ENCODE data around the gene SELPLG.
"Not testable (repeated sequence)": the region's sequence is repeated elsewhere in the genome, so short reads cannot be mapped to it uniquely, and the experiment has no call there.

Gene SELPLG

DNA sequence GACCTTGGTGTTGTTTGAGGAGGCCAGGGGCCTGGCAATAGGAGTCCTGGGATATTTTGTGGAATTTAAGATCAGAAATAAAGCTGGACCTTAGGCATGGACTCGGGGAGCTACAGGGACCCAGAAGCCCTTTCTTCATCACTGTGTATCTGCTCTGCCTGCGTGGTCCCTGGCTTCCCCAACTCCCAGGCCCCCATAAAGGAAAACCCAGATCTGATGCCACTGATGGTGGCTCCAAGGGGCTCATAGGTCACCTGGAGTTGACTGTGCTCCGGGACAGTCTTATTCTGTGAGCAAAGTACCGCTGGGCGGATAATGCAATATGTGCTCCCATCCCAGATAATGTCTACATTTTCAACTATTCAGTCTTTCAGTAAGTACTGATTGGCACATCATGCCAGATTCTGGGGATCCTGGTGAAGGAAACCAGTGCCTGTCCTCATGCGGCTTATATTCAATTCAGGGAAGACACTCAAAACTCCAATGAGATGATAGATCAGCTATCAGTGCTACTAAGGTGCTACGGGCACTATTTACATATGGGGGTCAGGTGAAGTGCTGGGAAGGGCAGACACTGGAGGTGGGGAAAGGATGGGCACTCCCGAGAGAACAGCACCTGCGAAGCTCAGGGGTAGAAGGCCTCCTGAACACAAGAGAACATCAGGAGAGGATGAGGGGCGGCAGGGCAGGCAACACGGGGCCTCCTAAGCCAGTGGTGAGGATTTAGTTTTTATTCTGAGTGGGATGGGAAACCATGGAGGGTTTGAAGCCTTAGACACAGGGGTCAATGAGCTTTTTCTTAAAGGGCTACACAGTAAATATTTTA, 5.5 kb upstream of the SELPLG start:
- DNase-seq (ENCODE audit: low read depth in 2 of 2) = no peak

GRCh38 chr12:108638141-108638827, 4.6 kb upstream of the SELPLG start:
- DNase-seq (ENCODE audit: low read depth in 2 of 2) = no peak

DNA sequence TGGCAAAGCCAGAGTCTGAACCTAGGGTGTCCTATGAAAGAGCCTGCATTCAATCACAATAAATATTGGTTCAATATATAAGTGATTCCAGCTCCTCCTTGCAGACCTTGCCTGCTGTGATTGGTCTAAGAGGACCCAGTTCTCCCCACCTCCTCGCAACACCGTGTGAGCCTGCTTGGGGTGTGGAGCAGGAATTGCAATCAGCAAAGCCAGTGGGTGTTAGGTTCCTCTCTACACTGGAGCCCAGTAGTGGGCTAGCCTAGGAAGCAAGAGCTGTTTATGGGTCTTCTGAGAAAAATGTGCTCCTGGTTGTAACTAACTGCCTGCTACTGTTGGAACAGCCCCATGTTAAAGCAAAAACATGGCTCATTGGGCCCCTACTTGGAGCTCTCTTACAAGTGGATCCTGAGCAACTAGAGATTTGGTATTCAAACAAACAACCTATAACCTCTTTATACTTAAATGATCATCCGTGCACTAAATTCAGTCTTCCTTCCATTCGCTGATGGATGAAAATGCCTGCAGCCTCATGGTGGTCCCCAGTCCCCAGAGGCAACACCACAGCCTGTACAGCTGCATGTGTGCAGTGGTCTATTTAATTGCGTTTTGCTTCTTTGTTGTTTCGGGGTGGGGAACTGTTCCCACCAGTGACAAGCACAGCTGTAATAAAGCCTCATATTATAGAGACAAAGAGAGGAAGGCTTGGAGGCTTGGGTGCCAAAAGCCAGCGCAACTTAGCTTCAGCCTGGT, 3.7 kb upstream of the SELPLG start:
- DNase-seq (ENCODE audit: low read depth in 2 of 2) = no peak

GRCh38 chr12:108635997-108636808, 2.5 kb upstream of the SELPLG start:
- no peak for DNase-seq (ENCODE audit: low read depth in 2 of 2)

DNA sequence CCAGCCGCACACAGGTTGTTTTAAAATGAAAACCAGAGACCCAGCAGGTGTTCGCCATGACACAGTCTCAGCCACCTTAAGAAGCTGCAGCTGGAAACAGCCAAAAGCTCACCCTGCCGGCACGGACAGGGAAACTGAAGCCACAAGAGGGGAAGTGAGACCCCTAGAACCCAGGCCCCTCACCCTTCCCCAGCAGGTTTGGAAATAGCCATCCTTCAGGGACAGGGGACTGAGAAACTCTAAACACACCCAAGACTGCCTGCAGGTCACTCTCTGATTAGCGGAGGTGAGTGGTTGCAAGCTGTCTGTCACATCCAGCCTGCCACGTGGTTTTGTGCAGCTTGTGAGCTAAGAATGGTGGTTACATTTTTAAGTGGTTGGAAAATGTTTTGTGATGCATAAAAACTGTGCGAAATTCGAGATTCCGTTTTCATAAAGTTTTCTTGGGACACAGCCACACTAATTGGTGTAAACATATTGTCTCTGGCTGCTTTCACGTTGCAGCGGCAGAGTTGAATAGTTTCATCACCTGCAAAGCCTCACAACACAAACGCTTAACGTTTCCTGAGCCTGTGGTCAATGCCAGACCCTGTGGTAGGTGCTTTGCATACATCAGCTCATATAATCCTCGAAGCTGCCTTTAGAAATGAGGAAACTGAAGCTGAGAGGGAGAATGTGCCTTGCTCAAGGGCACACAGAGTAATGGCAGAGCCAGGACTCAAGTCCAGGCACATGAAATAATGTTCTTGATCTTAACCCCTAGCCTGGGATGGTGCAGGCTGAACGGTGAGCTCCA, 1.7 kb upstream of the SELPLG start:
- DNase-seq (ENCODE audit: low read depth in 2 of 2) = no peak

DNA sequence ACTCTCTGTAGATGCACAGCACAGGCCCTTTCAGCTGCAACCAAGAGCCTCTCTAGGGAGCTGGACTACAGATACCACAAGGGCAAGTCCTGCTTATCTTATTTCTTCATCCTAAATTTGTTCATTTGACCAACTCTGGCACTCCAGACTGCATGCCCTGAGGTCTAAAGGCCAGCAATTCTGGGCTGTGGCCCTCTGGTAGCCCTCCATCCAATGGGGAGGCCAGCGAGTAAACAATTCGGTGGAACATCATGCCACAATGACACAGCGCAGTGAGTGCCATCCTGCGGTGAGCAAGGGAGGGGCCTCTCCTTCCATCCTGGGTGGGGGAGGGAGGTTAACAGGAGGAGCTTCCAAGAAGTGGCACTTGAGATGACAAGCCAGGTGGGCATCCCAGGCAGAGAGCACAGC, 652 bp upstream of the SELPLG start:
- DNase-seq (ENCODE audit: low read depth in 2 of 2) = no peak

- no peak for DNase-seq (ENCODE audit: low read depth in 2 of 2)
These were observed 587 bp downstream of the SELPLG start for GRCh38 chr12:108633081-108633533.

- not testable (repeated sequence) for DNase-seq (ENCODE audit: low read depth in 2 of 2)
These were observed 2.4 kb downstream of the SELPLG start for GRCh38 chr12:108631261-108631660.

- no peak for DNase-seq (ENCODE audit: low read depth in 2 of 2)
These were observed 3.0 kb downstream of the SELPLG start for GRCh38 chr12:108630481-108631207.

DNA sequence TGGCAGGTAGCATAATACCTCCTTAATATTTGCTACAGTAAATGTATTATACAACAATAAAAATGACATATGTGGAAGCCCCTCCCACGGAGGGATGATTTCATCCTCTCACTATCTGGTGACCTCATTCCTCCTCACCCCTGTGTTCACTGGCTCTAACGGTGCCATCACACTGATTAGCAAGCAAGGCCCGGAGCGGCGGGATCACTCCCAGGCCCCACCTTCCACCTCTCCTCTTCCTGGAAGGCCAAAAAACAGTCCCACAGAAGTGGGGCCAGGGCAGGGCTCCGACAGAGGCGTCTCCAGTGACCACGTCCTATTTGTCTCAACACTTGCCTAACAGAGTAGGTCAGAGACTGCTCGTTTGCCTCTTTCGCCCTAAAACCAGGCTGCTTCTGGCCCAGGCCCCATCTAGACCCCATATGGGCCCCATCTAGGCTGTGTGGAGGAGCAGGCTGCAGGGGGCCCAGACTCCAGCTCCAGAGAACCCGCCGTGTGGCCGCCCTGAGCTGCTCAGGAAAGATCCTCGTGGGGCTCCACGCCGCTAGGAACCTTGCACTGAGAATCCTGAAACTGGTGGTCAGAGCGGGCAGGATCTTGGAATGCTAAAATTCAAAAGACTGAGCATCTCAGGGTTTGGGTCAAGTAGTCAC, 3.7 kb downstream of the SELPLG start:
- peak in 1 of 2 donors; percentile 50 for DNase-seq (ENCODE audit: low read depth in 2 of 2)

GRCh38 chr12:108629151-108629550, 4.5 kb downstream of the SELPLG start:
- no peak for DNase-seq (ENCODE audit: low read depth in 2 of 2)

DNA sequence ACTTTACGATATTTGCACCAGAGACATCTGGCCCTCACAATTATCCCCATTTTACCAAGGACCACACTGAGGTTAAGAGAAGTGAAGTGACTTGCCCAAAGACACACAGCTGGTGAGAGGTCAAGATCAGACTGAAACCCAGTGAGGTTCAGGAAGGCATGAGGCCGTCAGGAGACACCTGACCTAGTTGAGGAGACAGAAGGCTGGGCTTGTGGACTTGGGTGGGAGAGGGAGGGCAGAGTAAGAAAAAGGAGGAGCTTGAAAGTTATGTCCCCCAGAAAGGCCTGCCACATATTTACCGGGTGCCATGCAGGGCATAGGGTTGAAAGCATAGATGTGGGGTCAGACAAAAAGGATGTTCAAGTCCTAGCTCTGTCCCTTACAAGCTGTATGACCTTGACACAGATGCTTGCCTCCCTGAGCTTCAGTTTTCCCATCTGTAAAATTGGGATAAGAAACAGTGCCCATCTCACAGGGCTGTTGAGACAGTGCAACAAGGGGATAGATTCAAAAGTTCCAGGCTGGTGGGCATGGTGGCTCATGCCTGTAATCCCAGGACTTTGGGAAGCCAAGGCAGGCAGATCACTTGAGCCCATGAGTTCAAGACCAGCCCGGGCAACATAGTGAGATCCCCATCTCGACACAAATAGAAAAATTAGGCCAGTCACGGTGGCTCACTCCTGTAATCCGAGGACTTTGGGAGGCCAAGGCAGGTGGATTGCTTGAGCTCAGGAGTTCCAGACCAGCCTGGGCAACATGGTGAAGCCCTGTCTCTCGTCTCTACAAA, 6.4 kb downstream of the SELPLG start:
- no peak for DNase-seq (ENCODE audit: low read depth in 2 of 2)

DNA sequence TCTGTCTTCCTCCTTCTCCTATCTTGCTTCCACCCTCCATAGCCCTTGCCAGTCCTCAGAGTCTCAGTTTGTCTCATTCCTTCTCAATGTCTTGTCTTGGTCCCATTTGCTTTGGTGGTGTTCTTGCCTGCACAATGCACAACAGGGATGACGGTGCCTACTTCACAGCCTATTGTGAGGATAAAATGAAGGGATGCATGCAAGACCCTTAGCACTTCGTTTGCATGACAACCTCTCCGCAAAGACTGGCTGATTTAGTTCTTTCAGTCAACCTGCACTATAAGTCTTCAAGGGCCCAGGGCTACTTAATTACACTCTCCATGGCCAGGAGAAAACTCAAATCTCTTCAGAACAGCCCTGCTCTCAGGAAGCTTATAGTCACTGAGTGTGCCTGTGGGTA, 8.5 kb downstream of the SELPLG start:
- no peak for DNase-seq (ENCODE audit: low read depth in 2 of 2)

- DNase-seq (ENCODE audit: low read depth in 2 of 2) = no peak
These were observed 10.1 kb downstream of the SELPLG start for GRCh38 chr12:108623577-108623976.

DNA sequence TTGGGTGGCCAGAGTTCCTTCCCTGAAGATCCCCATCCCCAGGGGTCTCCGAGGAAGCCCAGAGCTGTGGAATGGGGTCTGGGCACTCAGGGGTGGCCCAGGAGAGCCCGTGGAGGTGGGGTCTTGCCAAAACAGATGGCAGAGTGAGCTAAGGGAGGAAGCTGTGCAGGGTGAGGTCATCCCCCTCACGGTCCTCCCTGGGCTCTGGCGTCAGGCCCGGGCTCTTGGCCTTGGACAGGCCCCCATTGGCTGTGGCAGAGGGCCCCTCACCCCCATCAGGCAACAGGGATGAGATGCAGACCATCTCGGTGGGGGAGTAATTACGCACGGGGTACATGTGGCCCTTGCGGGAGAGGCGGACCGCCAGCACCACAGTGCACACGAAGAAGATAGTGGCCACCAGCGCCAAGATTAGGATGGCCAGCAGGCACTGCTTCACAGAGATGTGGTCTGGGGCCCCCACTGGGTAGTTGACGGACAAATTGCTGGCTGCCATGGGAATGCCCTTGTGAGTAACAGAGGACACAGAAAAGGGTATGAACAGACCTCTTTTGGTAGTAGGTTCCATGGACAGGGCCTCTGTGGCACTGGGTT, 10.7 kb downstream of the SELPLG start:
- DNase-seq (ENCODE audit: low read depth in 2 of 2) = no peak

DNA sequence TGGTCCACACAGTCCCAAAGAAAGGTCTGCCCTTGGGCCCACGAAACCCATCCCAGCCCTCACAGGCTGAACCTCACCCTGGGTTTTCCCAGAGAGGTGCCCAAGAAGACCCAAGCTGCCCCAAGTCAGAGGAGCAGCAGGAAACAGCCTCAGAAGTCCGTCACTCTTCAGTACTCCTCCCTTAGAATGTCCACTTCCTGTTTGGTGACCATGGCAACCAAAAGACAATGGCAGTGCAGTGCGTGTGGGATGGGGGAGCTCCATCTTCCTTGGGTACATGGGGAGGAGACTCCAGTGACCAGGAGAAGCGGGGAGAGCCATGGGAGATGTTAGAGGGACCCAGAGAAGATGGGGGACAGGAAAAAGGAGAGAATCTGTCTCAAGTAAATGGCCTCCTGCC, 11.3 kb downstream of the SELPLG start:
- DNase-seq (ENCODE audit: low read depth in 2 of 2) = no peak

DNA sequence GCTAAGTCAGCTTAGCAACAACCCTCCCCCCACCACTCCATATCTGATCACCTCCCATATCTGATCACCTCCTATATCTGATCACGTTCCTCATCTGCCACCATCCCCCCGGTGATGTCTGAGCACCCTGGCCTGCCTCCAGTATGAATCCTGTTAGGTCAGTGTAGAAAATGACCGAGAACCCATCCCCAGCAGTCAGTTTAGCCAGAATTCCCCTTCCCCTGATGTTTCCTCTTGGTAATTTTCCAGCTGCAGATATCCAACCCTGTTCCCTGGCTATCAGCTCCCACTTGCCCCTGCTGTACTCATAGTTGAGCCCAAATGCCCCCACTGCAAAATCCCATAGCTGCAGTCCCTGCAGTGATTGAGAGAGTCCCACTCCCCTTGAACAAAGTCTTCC, 12.5 kb downstream of the SELPLG start:
- DNase-seq (ENCODE audit: low read depth in 2 of 2) = no peak

GRCh38 chr12:108620236-108620879, 13.3 kb downstream of the SELPLG start:
- DNase-seq (ENCODE audit: low read depth in 2 of 2) = no peak

All from activated CD4-positive, alpha-beta T cell treated with anti-CD3 and anti-CD28 coated beads for 24 hours (primary cell).